Osteocyte (in vitro differentiated cells): ENCODE data around the gene C5orf15. TPM values are rescaled to one million over a fixed set of nuclear protein-coding genes. Genes with fewer than 3 reads are reported as not detected.

ENCODE experiments used
- DNase-seq: peaks from one replicate; pipeline ENCODE4 v3.0.0; 2021; ENCODE audit warnings: mixed read lengths; ENCODE audit not compliant: unreplicated experiment; ENCODE audit errors: extremely low spot score
- H3K27ac Mint-ChIP-seq: one replicate; pipeline ENCODE4 v1.8.0; 2021; ENCODE audit warnings: mild to moderate bottlenecking, mixed read lengths; ENCODE audit not compliant: unreplicated experiment
- H3K27me3 Mint-ChIP-seq: one replicate; pipeline ENCODE4 v1.8.0; 2021; ENCODE audit warnings: mixed read lengths; ENCODE audit not compliant: unreplicated experiment
- H3K36me3 Mint-ChIP-seq: one replicate; pipeline ENCODE4 v1.8.0; 2021; ENCODE audit warnings: mixed read lengths; ENCODE audit not compliant: unreplicated experiment
- H3K4me1 Mint-ChIP-seq: one replicate; pipeline ENCODE4 v1.8.0; 2021; ENCODE audit warnings: mixed read lengths; ENCODE audit not compliant: unreplicated experiment
- H3K4me3 Mint-ChIP-seq: one replicate; pipeline ENCODE4 v1.8.0; 2021; ENCODE audit warnings: mild to moderate bottlenecking, moderate library complexity, mixed read lengths; ENCODE audit not compliant: unreplicated experiment
- H3K9me3 Mint-ChIP-seq: one replicate; pipeline ENCODE4 v1.8.0; 2021; ENCODE audit warnings: mixed read lengths; ENCODE audit not compliant: unreplicated experiment
- total RNA-seq: library from RNA; stranded (reverse); gene quantifications from 2 replicates; pipeline ENCODE4 v1.2.1, GENCODE V29; 2021
- TF ChIP-seq, protein P1 (sequence below): fragments of 200-600 bp; sonication (generic); IDR thresholded peaks from 2 replicates; pipeline ENCODE4 v1.5.0; 2021; ENCODE audit warnings: antibody characterized with exemption, mild to moderate bottlenecking, moderate library complexity

Gene C5orf15
- total RNA-seq, 1 donor from 2014 or later = 62.6 TPM

DNA sequence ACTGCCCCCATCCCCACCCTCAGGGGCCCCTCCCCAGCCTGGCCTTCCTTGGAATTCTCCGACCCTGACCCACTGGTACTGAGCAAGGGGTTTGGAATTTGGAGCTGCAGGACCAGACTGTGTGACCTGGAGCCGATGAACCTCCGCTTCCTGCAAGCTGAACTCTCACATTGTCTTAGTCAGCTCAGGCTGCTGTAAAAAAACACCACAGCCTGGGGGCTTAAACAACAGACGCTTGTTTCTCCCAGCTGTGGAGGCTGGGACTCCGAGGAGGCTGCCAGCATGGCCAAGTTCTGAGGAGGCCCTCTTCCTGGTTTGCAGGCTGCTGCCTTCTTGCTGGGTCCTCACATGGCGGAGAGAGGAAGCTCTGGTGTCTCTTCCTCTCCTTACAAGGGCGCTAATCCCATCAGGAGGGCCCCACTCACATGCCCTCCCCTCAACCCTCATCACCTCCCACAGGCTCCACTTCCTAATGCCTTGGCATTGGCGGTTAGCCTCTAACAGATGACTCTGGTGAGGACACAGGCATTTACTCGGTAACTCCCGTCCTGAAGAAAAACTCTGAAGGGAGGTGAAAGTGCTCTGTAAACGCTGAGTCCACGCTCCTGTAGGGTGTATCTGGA, 42.4 kb downstream of the C5orf15 start:
- Mint-ChIP-seq H3K27ac (no peak overlapping the region), H3K27me3 (peaks cover 25% of the 10 kb centered on the region), H3K9me3 (no peaks in the 10 kb centered on the region), H3K4me3 (no peak overlapping the region), H3K36me3 (no peaks in the 10 kb centered on the region), H3K4me1 (peaks cover 10% of the 10 kb centered on the region)
- DNase-seq = no peak
- TF ChIP-seq, protein P1, sequence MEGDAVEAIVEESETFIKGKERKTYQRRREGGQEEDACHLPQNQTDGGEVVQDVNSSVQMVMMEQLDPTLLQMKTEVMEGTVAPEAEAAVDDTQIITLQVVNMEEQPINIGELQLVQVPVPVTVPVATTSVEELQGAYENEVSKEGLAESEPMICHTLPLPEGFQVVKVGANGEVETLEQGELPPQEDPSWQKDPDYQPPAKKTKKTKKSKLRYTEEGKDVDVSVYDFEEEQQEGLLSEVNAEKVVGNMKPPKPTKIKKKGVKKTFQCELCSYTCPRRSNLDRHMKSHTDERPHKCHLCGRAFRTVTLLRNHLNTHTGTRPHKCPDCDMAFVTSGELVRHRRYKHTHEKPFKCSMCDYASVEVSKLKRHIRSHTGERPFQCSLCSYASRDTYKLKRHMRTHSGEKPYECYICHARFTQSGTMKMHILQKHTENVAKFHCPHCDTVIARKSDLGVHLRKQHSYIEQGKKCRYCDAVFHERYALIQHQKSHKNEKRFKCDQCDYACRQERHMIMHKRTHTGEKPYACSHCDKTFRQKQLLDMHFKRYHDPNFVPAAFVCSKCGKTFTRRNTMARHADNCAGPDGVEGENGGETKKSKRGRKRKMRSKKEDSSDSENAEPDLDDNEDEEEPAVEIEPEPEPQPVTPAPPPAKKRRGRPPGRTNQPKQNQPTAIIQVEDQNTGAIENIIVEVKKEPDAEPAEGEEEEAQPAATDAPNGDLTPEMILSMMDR = no peak

DNA sequence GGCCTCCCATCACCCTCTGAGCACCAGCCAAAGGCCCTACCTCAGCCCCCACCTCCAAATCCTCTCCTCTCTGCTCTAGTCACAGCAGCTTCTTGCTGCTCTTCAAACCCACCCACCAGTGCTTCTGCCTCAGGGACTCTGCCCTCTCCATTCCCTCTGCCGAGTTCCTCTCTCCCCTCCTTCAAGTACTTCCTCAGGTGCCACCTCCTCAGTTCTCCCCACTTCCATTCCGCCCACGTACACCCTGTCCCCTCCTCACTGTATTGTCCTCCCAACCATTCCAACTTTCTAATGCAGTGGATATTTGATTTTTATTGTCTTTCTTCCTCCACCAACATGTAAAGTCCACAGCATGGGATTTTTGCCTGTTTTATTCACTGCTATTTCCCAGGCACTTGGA, 43.2 kb downstream of the C5orf15 start:
- H3K27me3 Mint-ChIP-seq = peaks cover 25% of the 10 kb centered on the region
- TF ChIP-seq, protein P1 = no peak
- no peaks in the 10 kb centered on the region for H3K36me3 Mint-ChIP-seq
- no peaks in the 10 kb centered on the region for H3K9me3 Mint-ChIP-seq
- no peak overlapping the region for H3K27ac Mint-ChIP-seq
- peaks cover 10% of the 10 kb centered on the region for H3K4me1 Mint-ChIP-seq
- H3K4me3 Mint-ChIP-seq = no peak overlapping the region
- no peak for DNase-seq

- Mint-ChIP-seq H3K4me1 (peaks cover 8% of the 10 kb centered on the region), H3K4me3 (no peak overlapping the region), H3K27me3 (peaks cover 25% of the 10 kb centered on the region), H3K36me3 (no peaks in the 10 kb centered on the region), H3K27ac (no peak overlapping the region), H3K9me3 (no peaks in the 10 kb centered on the region)
- TF ChIP-seq, protein P1 = no peak
- DNase-seq = no peak
Observed at GRCh38 chr5:133924221-133924920, 44.1 kb downstream of the C5orf15 start.

DNA sequence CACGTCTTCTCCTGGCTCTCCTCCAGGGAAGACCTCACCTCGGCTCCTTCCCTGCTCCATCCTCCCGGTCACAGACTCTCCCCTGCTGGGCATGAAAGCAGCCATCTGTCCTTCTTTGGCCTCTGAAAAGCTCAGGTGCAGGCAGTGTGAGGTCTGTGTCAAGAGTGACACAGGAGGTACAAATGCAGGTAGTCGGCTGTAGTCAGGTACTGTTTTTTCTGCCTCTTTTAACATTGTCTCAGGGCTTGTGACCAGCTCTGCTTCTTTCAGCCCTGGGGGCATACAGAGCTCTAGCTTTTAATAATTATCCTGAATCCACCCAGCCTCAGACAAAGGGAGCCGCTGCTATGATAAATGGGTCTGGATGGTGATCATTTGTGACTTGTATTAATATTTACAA, 46.4 kb downstream of the C5orf15 start:
- Mint-ChIP-seq H3K27ac (no peak overlapping the region), H3K9me3 (no peaks in the 10 kb centered on the region), H3K27me3 (peaks cover 25% of the 10 kb centered on the region), H3K4me1 (peaks cover 5% of the 10 kb centered on the region), H3K36me3 (no peaks in the 10 kb centered on the region), H3K4me3 (no peak overlapping the region)
- TF ChIP-seq, protein P1 = no peak
- DNase-seq = no peak

DNA sequence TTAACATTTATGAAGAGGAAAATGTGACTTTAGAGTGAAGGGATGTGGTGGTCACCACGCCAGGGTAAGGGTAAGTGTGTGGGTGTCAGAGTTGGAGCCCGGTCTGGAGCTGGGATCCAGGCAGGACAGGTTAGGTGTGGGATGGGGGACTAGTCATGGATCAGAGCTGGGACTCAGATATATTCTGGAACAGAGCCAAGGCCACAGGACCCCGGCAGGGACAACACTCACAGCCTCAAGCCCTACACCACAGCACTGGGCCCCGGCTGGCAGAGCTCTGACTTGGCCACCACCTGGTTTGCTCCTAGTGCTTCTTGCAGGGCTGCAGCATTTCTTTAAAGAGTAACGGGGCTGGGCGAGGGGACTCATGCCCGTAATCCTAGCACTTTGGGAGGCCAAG, 47.4 kb downstream of the C5orf15 start:
- H3K36me3 Mint-ChIP-seq = no peaks in the 10 kb centered on the region
- no peak overlapping the region for H3K4me3 Mint-ChIP-seq
- TF ChIP-seq, protein P1 = no peak
- DNase-seq = no peak
- no peak overlapping the region for H3K27ac Mint-ChIP-seq
- peaks cover 4% of the 10 kb centered on the region for H3K4me1 Mint-ChIP-seq
- no peaks in the 10 kb centered on the region for H3K9me3 Mint-ChIP-seq
- H3K27me3 Mint-ChIP-seq = peaks cover 28% of the 10 kb centered on the region
